Panc1 (cell line): ENCODE data around the gene AUH.

Source experiments
- CTCF ChIP-seq: fragments of 450-650 bp; IDR thresholded peaks from 2 replicates; pipeline ENCODE4 v1.5.1; 2017; ENCODE audit warnings: mild to moderate bottlenecking
- POLR2AphosphoS5 ChIP-seq: IDR thresholded peaks from 2 replicates; pipeline ENCODE4 v1.6.1; 2012; ENCODE audit warnings: mild to moderate bottlenecking, low read depth, low read length, moderate library complexity
- SIN3A ChIP-seq: IDR thresholded peaks from 2 replicates; pipeline ENCODE4 v1.6.1; 2012; ENCODE audit warnings: low read depth, mild to moderate bottlenecking, low read length, moderate library complexity, borderline replicate concordance; ENCODE audit not compliant: insufficient read depth
- TCF7L2 ChIP-seq: IDR thresholded peaks from 2 replicates; pipeline ENCODE4 v1.6.1; 2011; ENCODE audit warnings: mild to moderate bottlenecking, low read depth, low read length, inconsistent platforms
- TF ChIP-seq, protein P1 (sequence below), 2 experiments: IDR thresholded peaks; 2 replicates each; pipeline ENCODE4 v1.6.1; 2011 to 2012; ENCODE audit warnings: low read depth in 2 of 2, control low read depth in 1 of 2, low read length in 1 of 2, mild to moderate bottlenecking in 1 of 2, moderate library complexity in 1 of 2; ENCODE audit not compliant: insufficient read depth in 1 of 2

GRCh38 chr9:91391818-91392217 lies 30.1 kb upstream of the AUH start:
- TF ChIP-seq CTCF (no peak), POLR2AphosphoS5 (no peak), TCF7L2 (no peak), SIN3A (no peak)
- TF ChIP-seq, protein P1, sequence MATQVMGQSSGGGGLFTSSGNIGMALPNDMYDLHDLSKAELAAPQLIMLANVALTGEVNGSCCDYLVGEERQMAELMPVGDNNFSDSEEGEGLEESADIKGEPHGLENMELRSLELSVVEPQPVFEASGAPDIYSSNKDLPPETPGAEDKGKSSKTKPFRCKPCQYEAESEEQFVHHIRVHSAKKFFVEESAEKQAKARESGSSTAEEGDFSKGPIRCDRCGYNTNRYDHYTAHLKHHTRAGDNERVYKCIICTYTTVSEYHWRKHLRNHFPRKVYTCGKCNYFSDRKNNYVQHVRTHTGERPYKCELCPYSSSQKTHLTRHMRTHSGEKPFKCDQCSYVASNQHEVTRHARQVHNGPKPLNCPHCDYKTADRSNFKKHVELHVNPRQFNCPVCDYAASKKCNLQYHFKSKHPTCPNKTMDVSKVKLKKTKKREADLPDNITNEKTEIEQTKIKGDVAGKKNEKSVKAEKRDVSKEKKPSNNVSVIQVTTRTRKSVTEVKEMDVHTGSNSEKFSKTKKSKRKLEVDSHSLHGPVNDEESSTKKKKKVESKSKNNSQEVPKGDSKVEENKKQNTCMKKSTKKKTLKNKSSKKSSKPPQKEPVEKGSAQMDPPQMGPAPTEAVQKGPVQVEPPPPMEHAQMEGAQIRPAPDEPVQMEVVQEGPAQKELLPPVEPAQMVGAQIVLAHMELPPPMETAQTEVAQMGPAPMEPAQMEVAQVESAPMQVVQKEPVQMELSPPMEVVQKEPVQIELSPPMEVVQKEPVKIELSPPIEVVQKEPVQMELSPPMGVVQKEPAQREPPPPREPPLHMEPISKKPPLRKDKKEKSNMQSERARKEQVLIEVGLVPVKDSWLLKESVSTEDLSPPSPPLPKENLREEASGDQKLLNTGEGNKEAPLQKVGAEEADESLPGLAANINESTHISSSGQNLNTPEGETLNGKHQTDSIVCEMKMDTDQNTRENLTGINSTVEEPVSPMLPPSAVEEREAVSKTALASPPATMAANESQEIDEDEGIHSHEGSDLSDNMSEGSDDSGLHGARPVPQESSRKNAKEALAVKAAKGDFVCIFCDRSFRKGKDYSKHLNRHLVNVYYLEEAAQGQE (IDR thresholded peaks at IDR 0.05; ENCODE audit: insufficient read depth in 1 of 2, low read depth in 2 of 2, low read length in 1 of 2) = no peak
